HEK293 (cell line): ENCODE results near the gene FCN1.

Source experiments
- CTCF ChIA-PET: fragments of 350-600 bp; formaldehyde crosslinking; extraction: SDS; loops from one replicate; lab custom pipeline; 2021; ENCODE audit warnings: antibody characterized with exemption; lab: Yijun Ruan, JAX
- POLR2A ChIA-PET: fragments of 300-600 bp; formaldehyde crosslinking; extraction: SDS; loops from one replicate; lab custom pipeline; 2020; ENCODE audit warnings: antibody characterized with exemption, inconsistent platforms; lab: Yijun Ruan, JAX
- H3K27ac ChIP-seq: fragments of 200-500 bp; sonication (Bioruptor generic); 2 replicates; pipeline ENCODE4 v1.5.1; 2014; ENCODE audit warnings: low read depth, low read length, control low read depth, inconsistent platforms; ENCODE audit errors: extremely low read depth
- H3K36me3 ChIP-seq, 2 experiments: fragments of 200-500 bp in 1 of 2; sonication (Bioruptor generic) in 1 of 2; 1 replicate in 1 of 2; 2 replicates in 1 of 2; pipeline ENCODE4 v1.5.1; 2014 to 2017; ENCODE audit warnings: inconsistent platforms in 2 of 2, low read length in 2 of 2; ENCODE audit not compliant: control insufficient read depth in 2 of 2, insufficient read depth in 1 of 2
- H3K4me1 ChIP-seq: fragments of 200-500 bp; sonication (Bioruptor generic); 2 replicates; pipeline ENCODE4 v1.5.1; 2014; ENCODE audit warnings: mild to moderate bottlenecking, low read length, inconsistent platforms; ENCODE audit not compliant: control insufficient read depth, insufficient read depth
- H3K4me3 ChIP-seq: 2 replicates; pipeline ENCODE4 v1.5.1; 2011; ENCODE audit warnings: low read depth, mild to moderate bottlenecking, control low read depth, low read length, moderate library complexity
- H3K9me3 ChIP-seq: fragments of 200-500 bp; sonication (Bioruptor generic); 2 replicates; pipeline ENCODE4 v1.5.1; 2014; ENCODE audit warnings: low read depth, low read length, inconsistent platforms; ENCODE audit not compliant: control insufficient read depth, insufficient read depth
- BCL6B ChIP-seq: fragments of 450-650 bp; formaldehyde crosslinking; IDR thresholded peaks from 2 replicates; pipeline ENCODE4 v1.5.1; 2017; ENCODE audit warnings: missing biosample characterization, missing genetic modification characterization
- PRDM2 ChIP-seq: fragments of 450-650 bp; formaldehyde crosslinking; IDR thresholded peaks from 2 replicates; pipeline ENCODE4 v1.5.1; 2016; ENCODE audit warnings: missing biosample characterization, missing genetic modification characterization, borderline replicate concordance
- ZNF133 ChIP-seq: fragments of 450-650 bp; formaldehyde crosslinking; IDR thresholded peaks from 2 replicates; pipeline ENCODE4 v1.5.1; 2016; ENCODE audit warnings: missing biosample characterization, missing genetic modification characterization
- ZNF174 ChIP-seq: fragments of 450-650 bp; formaldehyde crosslinking; IDR thresholded peaks from 2 replicates; pipeline ENCODE4 v1.5.0; 2017; ENCODE audit warnings: missing biosample characterization, mild to moderate bottlenecking, missing genetic modification characterization
- ZNF404 ChIP-seq: fragments of 450-650 bp; formaldehyde crosslinking; IDR thresholded peaks from 2 replicates; pipeline ENCODE4 v1.5.1; 2017; ENCODE audit warnings: missing biosample characterization, missing genetic modification characterization
- ZNF529 ChIP-seq: fragments of 450-650 bp; formaldehyde crosslinking; IDR thresholded peaks from 2 replicates; pipeline ENCODE4 v1.5.1; 2017; ENCODE audit warnings: missing genetic modification characterization, missing biosample characterization; ENCODE audit not compliant: insufficient replicate concordance
- ZNF596 ChIP-seq: fragments of 450-650 bp; IDR thresholded peaks from 2 replicates; pipeline ENCODE4 v1.5.0; 2018; ENCODE audit warnings: missing biosample characterization, mild to moderate bottlenecking, missing genetic modification characterization, moderate library complexity
- ZNF837 ChIP-seq: fragments of 450-650 bp; formaldehyde crosslinking; IDR thresholded peaks from 2 replicates; pipeline ENCODE4 v1.5.1; 2016; ENCODE audit warnings: missing biosample characterization, missing genetic modification characterization
- TF ChIP-seq, protein P1 (sequence below): fragments of 450-650 bp; formaldehyde crosslinking; IDR thresholded peaks from 2 replicates; pipeline ENCODE4 v1.5.1; 2016; ENCODE audit warnings: missing biosample characterization, missing genetic modification characterization

Gene FCN1

DNA sequence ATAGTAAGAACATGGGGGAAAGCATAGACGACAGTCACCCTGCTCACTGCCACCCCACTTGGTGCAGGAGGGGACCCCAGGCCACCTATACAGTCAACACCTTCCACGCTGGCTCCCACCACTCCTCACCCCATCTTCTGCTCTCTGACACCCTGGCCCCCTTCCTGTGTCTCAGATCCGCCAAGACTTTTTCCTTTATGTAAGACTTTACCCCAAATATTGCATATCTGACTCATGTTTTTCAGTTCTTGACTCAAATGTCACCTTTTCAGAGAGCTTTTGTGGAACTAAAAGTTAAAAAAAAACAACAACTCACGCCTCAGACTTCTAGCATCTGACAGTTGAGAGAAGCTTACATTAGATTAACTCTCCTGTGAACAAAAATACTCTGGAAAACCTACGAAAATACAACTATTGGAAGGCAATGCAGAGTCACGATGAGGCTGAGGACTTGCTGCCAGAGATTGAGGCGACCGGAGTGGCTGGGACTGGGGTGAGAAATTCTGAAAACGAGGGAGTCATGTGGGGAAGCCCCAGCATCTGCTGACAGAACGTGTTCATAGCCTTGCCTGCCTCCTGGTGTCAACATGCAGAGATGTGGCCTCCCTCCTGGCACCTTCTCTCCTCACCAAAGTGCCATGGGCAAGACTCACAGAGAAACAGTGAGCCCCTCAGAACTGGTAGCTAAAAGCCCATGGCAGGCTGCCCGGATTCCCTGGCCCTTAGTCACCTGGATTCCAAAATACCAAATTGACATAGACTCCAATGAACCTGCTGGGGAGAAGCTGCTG lies 59.5 kb downstream of the FCN1 start:
- CTCF ChIA-PET = interaction anchor here (0.5 to 1.6 kb wide), 3 partner anchors 82 to 199 kb away, joined by 3 read pairs; no protein-coding TSS in a partner anchor

More for the DNA sequence above, 59.5 kb downstream of the FCN1 start:
- TF ChIP-seq ZNF174 (tag by site-specific recombination) (no peak), ZNF404 (tag by site-specific recombination) (no peak), PRDM2 (tag by site-specific recombination) (no peak), ZNF529 (tag by site-specific recombination) (no peak), ZNF133 (tag by site-specific recombination) (no peak), ZNF596 (tag by site-specific recombination) (no peak), BCL6B (no peak), ZNF837 (tag by site-specific recombination) (no peak)
- TF ChIP-seq, protein P1, sequence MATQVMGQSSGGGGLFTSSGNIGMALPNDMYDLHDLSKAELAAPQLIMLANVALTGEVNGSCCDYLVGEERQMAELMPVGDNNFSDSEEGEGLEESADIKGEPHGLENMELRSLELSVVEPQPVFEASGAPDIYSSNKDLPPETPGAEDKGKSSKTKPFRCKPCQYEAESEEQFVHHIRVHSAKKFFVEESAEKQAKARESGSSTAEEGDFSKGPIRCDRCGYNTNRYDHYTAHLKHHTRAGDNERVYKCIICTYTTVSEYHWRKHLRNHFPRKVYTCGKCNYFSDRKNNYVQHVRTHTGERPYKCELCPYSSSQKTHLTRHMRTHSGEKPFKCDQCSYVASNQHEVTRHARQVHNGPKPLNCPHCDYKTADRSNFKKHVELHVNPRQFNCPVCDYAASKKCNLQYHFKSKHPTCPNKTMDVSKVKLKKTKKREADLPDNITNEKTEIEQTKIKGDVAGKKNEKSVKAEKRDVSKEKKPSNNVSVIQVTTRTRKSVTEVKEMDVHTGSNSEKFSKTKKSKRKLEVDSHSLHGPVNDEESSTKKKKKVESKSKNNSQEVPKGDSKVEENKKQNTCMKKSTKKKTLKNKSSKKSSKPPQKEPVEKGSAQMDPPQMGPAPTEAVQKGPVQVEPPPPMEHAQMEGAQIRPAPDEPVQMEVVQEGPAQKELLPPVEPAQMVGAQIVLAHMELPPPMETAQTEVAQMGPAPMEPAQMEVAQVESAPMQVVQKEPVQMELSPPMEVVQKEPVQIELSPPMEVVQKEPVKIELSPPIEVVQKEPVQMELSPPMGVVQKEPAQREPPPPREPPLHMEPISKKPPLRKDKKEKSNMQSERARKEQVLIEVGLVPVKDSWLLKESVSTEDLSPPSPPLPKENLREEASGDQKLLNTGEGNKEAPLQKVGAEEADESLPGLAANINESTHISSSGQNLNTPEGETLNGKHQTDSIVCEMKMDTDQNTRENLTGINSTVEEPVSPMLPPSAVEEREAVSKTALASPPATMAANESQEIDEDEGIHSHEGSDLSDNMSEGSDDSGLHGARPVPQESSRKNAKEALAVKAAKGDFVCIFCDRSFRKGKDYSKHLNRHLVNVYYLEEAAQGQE (tag by site-specific recombination) = no peak
- TF ChIP-seq, all 188 proteins: peak for 0
- H3K4me1 ChIP-seq = no peaks in the 10 kb centered on the region
- H3K4me3 ChIP-seq = no peak overlapping the region
- H3K27ac ChIP-seq = no peak overlapping the region
- H3K36me3 ChIP-seq = no peaks in the 10 kb centered on the region
- POLR2A ChIA-PET = no interaction called here
- H3K9me3 ChIP-seq = no peaks in the 10 kb centered on the region
